Measurements from ENCODE around the gene AAGAB.

Gene AAGAB

GRCh38 chr15:67240235-67241131 lies 14.0 kb downstream of the AAGAB start:
- no peaks in the 10 kb centered on the region for H3K27me3 ChIP-seq (ENCODE audit: control insufficient read depth in 1 of 2, insufficient read depth in 2 of 2, low read length in 2 of 2)
- no peaks in the 10 kb centered on the region for H3K9me3 ChIP-seq (ENCODE audit: control insufficient read depth in 1 of 2, low read length in 2 of 2)
- H3K36me3 ChIP-seq (ENCODE audit: control insufficient read depth in 1 of 2, insufficient read depth in 2 of 2, low read length in 2 of 2) = peaks cover under 1 to 2% of the 10 kb centered on the region in 2 donors
- no peak overlapping the region for H3K27ac ChIP-seq (ENCODE audit: low read depth, low read length)
- no peak overlapping the region for H3K9ac ChIP-seq (ENCODE audit: low read depth in 1 of 2, low read length in 2 of 2)
- H3K4me3 ChIP-seq (ENCODE audit: low read depth in 1 of 2, low read length in 2 of 2) = no peak overlapping the region
- peaks cover 12 to 28% of the 10 kb centered on the region in 2 donors for H3K4me1 ChIP-seq (ENCODE audit: control insufficient read depth in 1 of 2, insufficient read depth in 2 of 2, low read length in 2 of 2)

DNA sequence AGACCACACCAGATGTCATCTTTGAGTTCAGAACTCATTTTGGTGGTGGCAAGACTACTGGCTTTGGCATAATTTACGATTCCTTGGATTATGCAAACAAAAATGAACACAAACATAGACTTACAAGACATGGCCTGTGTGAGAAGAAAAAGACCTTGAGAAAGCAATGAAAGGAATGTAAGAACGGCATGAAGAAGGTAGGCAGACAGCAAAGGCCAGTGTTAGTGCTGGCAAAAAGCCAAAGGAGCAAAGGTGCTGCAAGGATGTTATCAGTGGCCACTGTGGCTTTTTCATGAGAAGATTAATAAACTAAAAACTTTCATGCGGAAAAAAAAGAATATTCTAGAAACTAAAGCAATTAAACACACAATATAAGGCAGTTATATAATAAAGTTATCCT lies 21.9 kb downstream of the AAGAB start:
- Histone ChIP-seq H3K27ac (ENCODE audit: low read depth, low read length) (no peak overlapping the region), H3K4me3 (ENCODE audit: low read depth in 1 of 2, low read length in 2 of 2) (no peak overlapping the region), H3K4me1 (ENCODE audit: control insufficient read depth in 1 of 2, insufficient read depth in 2 of 2, low read length in 2 of 2) (peaks cover 0 to 6% of the 10 kb centered on the region in 2 donors), H3K27me3 (ENCODE audit: control insufficient read depth in 1 of 2, insufficient read depth in 2 of 2, low read length in 2 of 2) (no peaks in the 10 kb centered on the region), H3K9ac (ENCODE audit: low read depth in 1 of 2, low read length in 2 of 2) (no peak overlapping the region), H3K36me3 (ENCODE audit: control insufficient read depth in 1 of 2, insufficient read depth in 2 of 2, low read length in 2 of 2) (peaks cover 23 to 27% of the 10 kb centered on the region in 2 donors), H3K9me3 (ENCODE audit: control insufficient read depth in 1 of 2, low read length in 2 of 2) (no peaks in the 10 kb centered on the region)

- H3K27me3 ChIP-seq (ENCODE audit: control insufficient read depth in 1 of 2, insufficient read depth in 2 of 2, low read length in 2 of 2) = no peaks in the 10 kb centered on the region
- H3K27ac ChIP-seq (ENCODE audit: low read depth, low read length) = no peak overlapping the region
- H3K9ac ChIP-seq (ENCODE audit: low read depth in 1 of 2, low read length in 2 of 2) = no peak overlapping the region
- H3K9me3 ChIP-seq (ENCODE audit: control insufficient read depth in 1 of 2, low read length in 2 of 2) = no peaks in the 10 kb centered on the region
- H3K4me3 ChIP-seq (ENCODE audit: low read depth in 1 of 2, low read length in 2 of 2) = no peak overlapping the region
- peaks cover 0 to 6% of the 10 kb centered on the region in 2 donors for H3K4me1 ChIP-seq (ENCODE audit: control insufficient read depth in 1 of 2, insufficient read depth in 2 of 2, low read length in 2 of 2)
- H3K36me3 ChIP-seq (ENCODE audit: control insufficient read depth in 1 of 2, insufficient read depth in 2 of 2, low read length in 2 of 2) = peaks cover 23 to 27% of the 10 kb centered on the region in 2 donors
Measured at GRCh38 chr15:67230504-67230903, 24.0 kb downstream of the AAGAB start.

GRCh38 chr15:67228286-67228685 lies 26.2 kb downstream of the AAGAB start:
- no peak overlapping the region for H3K9ac ChIP-seq (ENCODE audit: low read depth in 1 of 2, low read length in 2 of 2)
- H3K4me3 ChIP-seq (ENCODE audit: low read depth in 1 of 2, low read length in 2 of 2) = no peak overlapping the region
- no peaks in the 10 kb centered on the region for H3K27me3 ChIP-seq (ENCODE audit: control insufficient read depth in 1 of 2, insufficient read depth in 2 of 2, low read length in 2 of 2)
- no peak overlapping the region for H3K27ac ChIP-seq (ENCODE audit: low read depth, low read length)
- peaks cover 16 to 21% of the 10 kb centered on the region in 2 donors for H3K36me3 ChIP-seq (ENCODE audit: control insufficient read depth in 1 of 2, insufficient read depth in 2 of 2, low read length in 2 of 2)
- peaks cover 0 to 9% of the 10 kb centered on the region in 2 donors for H3K4me1 ChIP-seq (ENCODE audit: control insufficient read depth in 1 of 2, insufficient read depth in 2 of 2, low read length in 2 of 2)
- H3K9me3 ChIP-seq (ENCODE audit: control insufficient read depth in 1 of 2, low read length in 2 of 2) = no peaks in the 10 kb centered on the region

DNA sequence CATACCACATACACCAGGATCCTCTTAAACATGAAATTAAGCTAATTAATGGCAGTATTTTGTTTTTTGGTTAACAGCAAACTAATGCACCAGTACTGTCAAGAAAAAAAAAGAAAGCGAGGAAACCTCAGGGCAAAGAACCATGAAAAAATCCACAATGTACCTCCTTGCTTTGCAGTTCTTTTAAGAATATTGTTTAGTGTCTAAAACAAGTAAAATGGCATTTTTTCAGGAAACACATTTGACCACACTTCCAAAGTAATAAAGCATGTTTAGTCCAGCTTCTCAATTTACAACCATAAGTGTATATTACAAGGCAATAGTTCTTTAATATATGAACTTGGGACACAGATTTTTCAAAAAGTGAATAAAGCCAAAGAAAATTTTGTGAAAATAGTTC lies 26.6 kb downstream of the AAGAB start:
- Histone ChIP-seq H3K27ac (ENCODE audit: low read depth, low read length) (no peak overlapping the region), H3K36me3 (ENCODE audit: control insufficient read depth in 1 of 2, insufficient read depth in 2 of 2, low read length in 2 of 2) (peaks cover 16 to 21% of the 10 kb centered on the region in 2 donors), H3K27me3 (ENCODE audit: control insufficient read depth in 1 of 2, insufficient read depth in 2 of 2, low read length in 2 of 2) (no peaks in the 10 kb centered on the region), H3K4me1 (ENCODE audit: control insufficient read depth in 1 of 2, insufficient read depth in 2 of 2, low read length in 2 of 2) (peaks cover 0 to 5% of the 10 kb centered on the region in 2 donors), H3K9me3 (ENCODE audit: control insufficient read depth in 1 of 2, low read length in 2 of 2) (no peaks in the 10 kb centered on the region), H3K4me3 (ENCODE audit: low read depth in 1 of 2, low read length in 2 of 2) (no peak overlapping the region), H3K9ac (ENCODE audit: low read depth in 1 of 2, low read length in 2 of 2) (no peak overlapping the region)

DNA sequence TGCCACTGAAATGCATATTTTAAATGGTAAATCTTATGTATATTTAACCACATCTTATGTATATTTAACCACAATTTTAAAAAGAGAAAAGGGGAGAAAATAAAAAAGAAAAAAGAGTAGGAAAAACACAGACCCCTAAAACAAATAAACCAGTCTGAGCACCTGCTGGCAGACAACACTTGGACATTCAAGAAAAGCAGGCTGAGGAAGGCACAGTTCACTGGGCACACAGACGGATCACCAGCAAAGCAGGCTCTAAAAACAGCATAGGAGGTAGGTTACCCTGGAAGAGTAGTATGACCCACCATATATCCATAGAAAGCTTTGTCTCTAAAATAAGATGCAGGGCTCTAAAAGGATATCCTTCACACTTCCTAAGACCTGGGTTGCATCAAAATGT lies 27.0 kb downstream of the AAGAB start:
- H3K4me1 ChIP-seq (ENCODE audit: control insufficient read depth in 1 of 2, insufficient read depth in 2 of 2, low read length in 2 of 2) = peaks cover 0 to 4% of the 10 kb centered on the region in 2 donors
- H3K4me3 ChIP-seq (ENCODE audit: low read depth in 1 of 2, low read length in 2 of 2) = no peak overlapping the region
- H3K9me3 ChIP-seq (ENCODE audit: control insufficient read depth in 1 of 2, low read length in 2 of 2) = no peaks in the 10 kb centered on the region
- no peak overlapping the region for H3K27ac ChIP-seq (ENCODE audit: low read depth, low read length)
- no peaks in the 10 kb centered on the region for H3K27me3 ChIP-seq (ENCODE audit: control insufficient read depth in 1 of 2, insufficient read depth in 2 of 2, low read length in 2 of 2)
- peaks cover 16 to 19% of the 10 kb centered on the region in 2 donors for H3K36me3 ChIP-seq (ENCODE audit: control insufficient read depth in 1 of 2, insufficient read depth in 2 of 2, low read length in 2 of 2)
- H3K9ac ChIP-seq (ENCODE audit: low read depth in 1 of 2, low read length in 2 of 2) = no peak overlapping the region

DNA sequence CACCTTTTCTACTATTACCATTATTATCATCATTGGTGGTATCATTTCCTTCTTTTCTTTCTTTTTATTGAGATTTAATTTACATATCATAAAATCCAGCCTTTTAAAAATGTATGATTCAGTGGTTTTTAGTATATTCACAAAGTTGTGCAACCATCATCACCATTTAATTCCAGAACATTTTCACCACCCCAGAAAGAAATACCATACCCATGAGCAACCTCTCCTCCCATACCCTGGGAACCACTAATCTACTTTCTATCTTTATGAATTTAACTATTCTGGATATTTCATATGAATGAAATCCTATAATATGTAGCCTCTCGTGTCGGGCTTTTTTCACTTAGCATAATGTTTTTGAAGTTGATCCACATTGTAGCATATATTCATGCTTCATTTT lies 29.1 kb downstream of the AAGAB start:
- no peak overlapping the region for H3K27ac ChIP-seq (ENCODE audit: low read depth, low read length)
- H3K9me3 ChIP-seq (ENCODE audit: control insufficient read depth in 1 of 2, low read length in 2 of 2) = no peaks in the 10 kb centered on the region
- H3K4me1 ChIP-seq (ENCODE audit: control insufficient read depth in 1 of 2, insufficient read depth in 2 of 2, low read length in 2 of 2) = peaks cover 0 to 4% of the 10 kb centered on the region in 2 donors
- H3K9ac ChIP-seq (ENCODE audit: low read depth in 1 of 2, low read length in 2 of 2) = no peak overlapping the region
- H3K4me3 ChIP-seq (ENCODE audit: low read depth in 1 of 2, low read length in 2 of 2) = no peak overlapping the region
- peaks cover 4 to 6% of the 10 kb centered on the region in 2 donors for H3K36me3 ChIP-seq (ENCODE audit: control insufficient read depth in 1 of 2, insufficient read depth in 2 of 2, low read length in 2 of 2)
- H3K27me3 ChIP-seq (ENCODE audit: control insufficient read depth in 1 of 2, insufficient read depth in 2 of 2, low read length in 2 of 2) = no peaks in the 10 kb centered on the region

DNA sequence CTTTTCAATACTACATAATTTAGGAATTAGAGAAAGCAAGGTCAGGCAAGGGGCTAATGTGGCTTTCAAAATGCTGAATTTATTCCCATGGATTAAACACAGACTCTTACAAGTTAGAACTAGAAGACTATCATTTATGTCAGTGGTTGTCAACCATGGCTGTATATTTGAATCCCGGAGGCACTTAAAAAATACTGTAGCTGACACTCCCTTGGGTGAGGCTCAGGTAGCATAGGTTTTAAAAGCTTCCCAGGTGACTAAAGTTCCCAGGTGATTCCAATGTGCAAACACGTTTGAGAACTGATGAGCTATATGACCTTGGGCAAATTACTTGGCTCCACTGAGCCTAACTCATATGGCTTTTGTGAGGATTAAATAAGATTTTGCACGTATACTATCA lies 29.6 kb downstream of the AAGAB start:
- H3K36me3 ChIP-seq (ENCODE audit: control insufficient read depth in 1 of 2, insufficient read depth in 2 of 2, low read length in 2 of 2) = peaks cover 0 to 6% of the 10 kb centered on the region in 2 donors
- no peak overlapping the region for H3K27ac ChIP-seq (ENCODE audit: low read depth, low read length)
- H3K27me3 ChIP-seq (ENCODE audit: control insufficient read depth in 1 of 2, insufficient read depth in 2 of 2, low read length in 2 of 2) = no peaks in the 10 kb centered on the region
- H3K4me1 ChIP-seq (ENCODE audit: control insufficient read depth in 1 of 2, insufficient read depth in 2 of 2, low read length in 2 of 2) = peaks cover 0 to 4% of the 10 kb centered on the region in 2 donors
- H3K4me3 ChIP-seq (ENCODE audit: low read depth in 1 of 2, low read length in 2 of 2) = no peak overlapping the region
- H3K9me3 ChIP-seq (ENCODE audit: control insufficient read depth in 1 of 2, low read length in 2 of 2) = no peaks in the 10 kb centered on the region
- H3K9ac ChIP-seq (ENCODE audit: low read depth in 1 of 2, low read length in 2 of 2) = no peak overlapping the region

- no peak overlapping the region for H3K4me3 ChIP-seq (ENCODE audit: low read depth in 1 of 2, low read length in 2 of 2)
- no peaks in the 10 kb centered on the region for H3K27me3 ChIP-seq (ENCODE audit: control insufficient read depth in 1 of 2, insufficient read depth in 2 of 2, low read length in 2 of 2)
- no peak overlapping the region for H3K9ac ChIP-seq (ENCODE audit: low read depth in 1 of 2, low read length in 2 of 2)
- H3K9me3 ChIP-seq (ENCODE audit: control insufficient read depth in 1 of 2, low read length in 2 of 2) = no peaks in the 10 kb centered on the region
- H3K27ac ChIP-seq (ENCODE audit: low read depth, low read length) = no peak overlapping the region
- peaks cover 3 to 8% of the 10 kb centered on the region in 2 donors for H3K36me3 ChIP-seq (ENCODE audit: control insufficient read depth in 1 of 2, insufficient read depth in 2 of 2, low read length in 2 of 2)
- H3K4me1 ChIP-seq (ENCODE audit: control insufficient read depth in 1 of 2, insufficient read depth in 2 of 2, low read length in 2 of 2) = no peaks in the 10 kb centered on the region
Measured at GRCh38 chr15:67219288-67219687, 35.2 kb downstream of the AAGAB start.

DNA sequence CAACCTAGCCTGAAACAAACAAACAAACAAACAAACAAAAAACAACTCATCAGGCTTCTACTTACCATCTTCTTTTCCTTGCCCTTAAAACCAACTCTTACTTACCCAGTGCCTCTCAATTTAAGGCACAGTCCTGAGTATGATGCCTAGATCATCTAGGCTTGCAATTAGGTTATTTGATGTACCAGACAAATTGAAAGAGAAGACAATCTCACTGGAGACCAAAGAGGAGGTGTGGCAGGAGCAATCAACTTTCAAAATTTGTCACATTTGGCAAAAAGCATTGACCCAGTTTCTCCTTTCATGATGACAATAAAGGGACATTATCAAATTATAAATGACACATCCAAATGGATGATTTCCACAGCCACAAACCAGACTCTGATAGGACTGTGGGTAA lies 36.0 kb downstream of the AAGAB start:
- no peaks in the 10 kb centered on the region for H3K9me3 ChIP-seq (ENCODE audit: control insufficient read depth in 1 of 2, low read length in 2 of 2)
- no peaks in the 10 kb centered on the region for H3K27me3 ChIP-seq (ENCODE audit: control insufficient read depth in 1 of 2, insufficient read depth in 2 of 2, low read length in 2 of 2)
- peaks cover 3 to 8% of the 10 kb centered on the region in 2 donors for H3K36me3 ChIP-seq (ENCODE audit: control insufficient read depth in 1 of 2, insufficient read depth in 2 of 2, low read length in 2 of 2)
- no peak overlapping the region for H3K27ac ChIP-seq (ENCODE audit: low read depth, low read length)
- H3K9ac ChIP-seq (ENCODE audit: low read depth in 1 of 2, low read length in 2 of 2) = no peak overlapping the region
- H3K4me3 ChIP-seq (ENCODE audit: low read depth in 1 of 2, low read length in 2 of 2) = no peak overlapping the region
- H3K4me1 ChIP-seq (ENCODE audit: control insufficient read depth in 1 of 2, insufficient read depth in 2 of 2, low read length in 2 of 2) = no peaks in the 10 kb centered on the region

Measured in duodenal mucosa (tissue), 2 donors.